ENCODE data around the gene EHMT1. TPM values are rescaled to one million over a fixed set of nuclear protein-coding genes. Genes with fewer than 3 reads are reported as not detected.

The EHMT1 gene
- polyA plus RNA-seq, 1 of the 3 experiments (the other 2 are of a cell fraction) = 39.5 TPM

- ChIA-PET CTCF (no interaction called here), POLR2A (no interaction called here)
- no peak overlapping the region for H3K4me3 ChIP-seq (ENCODE audit: low read depth in 2 of 2, low read length in 1 of 2)
- H3K4me2 ChIP-seq = no peak overlapping the region
- H3K27me3 ChIP-seq (ENCODE audit: insufficient read depth) = no peaks in the 10 kb centered on the region
- TF ChIP-seq RAD21 (IDR thresholded peaks at IDR 0.05; ENCODE audit: low read length) = no peak
- no peak for TF ChIP-seq GATA2 (CRISPR knock-in tag; IDR thresholded peaks at IDR 0.05)
- no peaks in the 10 kb centered on the region for H3K9me3 ChIP-seq
- H3K9ac ChIP-seq = no peak overlapping the region
- H3K36me3 ChIP-seq (replicated peaks in 1 of 2; ENCODE audit: control insufficient read depth in 1 of 2, insufficient read depth in 2 of 2, low read length in 1 of 2) = no peaks in the 10 kb centered on the region
- no peak for DNase-seq
- 95% methylated on average over 5 of the region's 5 CpGs for WGBS (ENCODE audit: low lambda C conversion rate)
- peaks cover 79% of the 10 kb centered on the region for H4K20me1 ChIP-seq (ENCODE audit: insufficient read depth)
- H2AFZ ChIP-seq (ENCODE audit: low read depth) = no peak overlapping the region
- no peak overlapping the region for H3K27ac ChIP-seq (ENCODE audit: low read depth in 2 of 2, low read length in 1 of 2)
- no peaks in the 10 kb centered on the region for H3K9me2 ChIP-seq
- no peaks in the 10 kb centered on the region for H3F3A ChIP-seq (replicated peaks; ENCODE audit: insufficient read depth)
- H3K4me1 ChIP-seq (ENCODE audit: control insufficient read depth in 1 of 2, insufficient read depth in 2 of 2, low read depth in 1 of 2, low read length in 1 of 2) = no peaks in the 10 kb centered on the region; a peak in 1 of 4 replicates
- H3K79me2 ChIP-seq (ENCODE audit: insufficient read depth) = peaks cover 100% of the 10 kb centered on the region
Observed at GRCh38 chr9:137645211-137645610, 26.4 kb downstream of the EHMT1 start.

DNA sequence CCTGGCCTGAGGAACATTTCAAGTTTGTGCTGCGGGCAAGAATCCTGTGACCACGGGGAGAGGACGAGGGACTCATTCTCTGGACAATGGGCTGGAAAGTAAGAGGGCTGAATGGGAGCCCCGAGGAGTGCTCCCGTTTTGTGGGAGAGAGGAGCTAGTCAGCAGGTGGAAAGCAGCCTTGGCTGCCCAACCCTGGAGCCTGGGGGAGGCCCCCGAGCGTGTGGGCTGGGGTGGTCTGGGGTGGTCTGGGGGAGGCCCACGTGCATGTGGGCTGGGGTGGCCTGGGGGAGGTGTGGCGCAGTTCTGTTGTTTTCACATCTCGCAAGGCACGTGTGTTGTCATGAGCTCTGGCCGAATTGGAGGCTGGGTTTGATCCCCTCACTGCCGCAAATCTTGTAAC lies 27.5 kb downstream of the EHMT1 start:
- no peak overlapping the region for H3K27ac ChIP-seq (ENCODE audit: low read depth in 2 of 2, low read length in 1 of 2)
- no peaks in the 10 kb centered on the region for H3K27me3 ChIP-seq (ENCODE audit: insufficient read depth)
- H3K4me2 ChIP-seq = no peak overlapping the region
- ChIA-PET CTCF (no interaction called here), POLR2A (no interaction called here)
- no peaks in the 10 kb centered on the region for H3K9me2 ChIP-seq
- H3F3A ChIP-seq (replicated peaks; ENCODE audit: insufficient read depth) = no peaks in the 10 kb centered on the region
- H4K20me1 ChIP-seq (ENCODE audit: insufficient read depth) = peaks cover 76% of the 10 kb centered on the region
- H3K9me3 ChIP-seq = no peaks in the 10 kb centered on the region
- no peak overlapping the region for H2AFZ ChIP-seq (ENCODE audit: low read depth)
- no peaks in the 10 kb centered on the region; a peak in 1 of 4 replicates for H3K4me1 ChIP-seq (ENCODE audit: control insufficient read depth in 1 of 2, insufficient read depth in 2 of 2, low read depth in 1 of 2, low read length in 1 of 2)
- DNase-seq = no peak
- TF ChIP-seq USF1 (IDR thresholded peaks at IDR 0.05; ENCODE audit: borderline replicate concordance, low read depth) (no peak), NRF1 (IDR thresholded peaks at IDR 0.05; ENCODE audit: low read depth, low read length) (no peak), EP300 (IDR thresholded peaks at IDR 0.05; ENCODE audit: borderline replicate concordance in 1 of 2, low read depth in 1 of 2, low read length in 1 of 2) (no peak), TCF12 (IDR thresholded peaks at IDR 0.05) (no peak), GABPA (IDR thresholded peaks at IDR 0.05; ENCODE audit: low read depth) (no peak), MEF2A (IDR thresholded peaks at IDR 0.05; ENCODE audit: borderline replicate concordance, low read depth) (no peak), MXI1 (IDR thresholded peaks at IDR 0.05; ENCODE audit: low read depth, low read length) (no peak), RXRA (IDR thresholded peaks at IDR 0.05; ENCODE audit: borderline replicate concordance, low read depth) (no peak), NFIC (IDR thresholded peaks at IDR 0.05; ENCODE audit: borderline replicate concordance) (no peak), GATA2 (CRISPR knock-in tag; IDR thresholded peaks at IDR 0.05) (no peak), PBX3 (IDR thresholded peaks at IDR 0.05) (no peak)
- TF ChIP-seq, protein P1, sequence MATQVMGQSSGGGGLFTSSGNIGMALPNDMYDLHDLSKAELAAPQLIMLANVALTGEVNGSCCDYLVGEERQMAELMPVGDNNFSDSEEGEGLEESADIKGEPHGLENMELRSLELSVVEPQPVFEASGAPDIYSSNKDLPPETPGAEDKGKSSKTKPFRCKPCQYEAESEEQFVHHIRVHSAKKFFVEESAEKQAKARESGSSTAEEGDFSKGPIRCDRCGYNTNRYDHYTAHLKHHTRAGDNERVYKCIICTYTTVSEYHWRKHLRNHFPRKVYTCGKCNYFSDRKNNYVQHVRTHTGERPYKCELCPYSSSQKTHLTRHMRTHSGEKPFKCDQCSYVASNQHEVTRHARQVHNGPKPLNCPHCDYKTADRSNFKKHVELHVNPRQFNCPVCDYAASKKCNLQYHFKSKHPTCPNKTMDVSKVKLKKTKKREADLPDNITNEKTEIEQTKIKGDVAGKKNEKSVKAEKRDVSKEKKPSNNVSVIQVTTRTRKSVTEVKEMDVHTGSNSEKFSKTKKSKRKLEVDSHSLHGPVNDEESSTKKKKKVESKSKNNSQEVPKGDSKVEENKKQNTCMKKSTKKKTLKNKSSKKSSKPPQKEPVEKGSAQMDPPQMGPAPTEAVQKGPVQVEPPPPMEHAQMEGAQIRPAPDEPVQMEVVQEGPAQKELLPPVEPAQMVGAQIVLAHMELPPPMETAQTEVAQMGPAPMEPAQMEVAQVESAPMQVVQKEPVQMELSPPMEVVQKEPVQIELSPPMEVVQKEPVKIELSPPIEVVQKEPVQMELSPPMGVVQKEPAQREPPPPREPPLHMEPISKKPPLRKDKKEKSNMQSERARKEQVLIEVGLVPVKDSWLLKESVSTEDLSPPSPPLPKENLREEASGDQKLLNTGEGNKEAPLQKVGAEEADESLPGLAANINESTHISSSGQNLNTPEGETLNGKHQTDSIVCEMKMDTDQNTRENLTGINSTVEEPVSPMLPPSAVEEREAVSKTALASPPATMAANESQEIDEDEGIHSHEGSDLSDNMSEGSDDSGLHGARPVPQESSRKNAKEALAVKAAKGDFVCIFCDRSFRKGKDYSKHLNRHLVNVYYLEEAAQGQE (IDR thresholded peaks at IDR 0.05; ENCODE audit: low read depth, low read length) = no peak
- TF ChIP-seq, protein P2, sequence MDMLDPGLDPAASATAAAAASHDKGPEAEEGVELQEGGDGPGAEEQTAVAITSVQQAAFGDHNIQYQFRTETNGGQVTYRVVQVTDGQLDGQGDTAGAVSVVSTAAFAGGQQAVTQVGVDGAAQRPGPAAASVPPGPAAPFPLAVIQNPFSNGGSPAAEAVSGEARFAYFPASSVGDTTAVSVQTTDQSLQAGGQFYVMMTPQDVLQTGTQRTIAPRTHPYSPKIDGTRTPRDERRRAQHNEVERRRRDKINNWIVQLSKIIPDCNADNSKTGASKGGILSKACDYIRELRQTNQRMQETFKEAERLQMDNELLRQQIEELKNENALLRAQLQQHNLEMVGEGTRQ (IDR thresholded peaks at IDR 0.05; ENCODE audit: borderline replicate concordance, low read depth, low read length) = no peak
- TF ChIP-seq, protein P3, sequence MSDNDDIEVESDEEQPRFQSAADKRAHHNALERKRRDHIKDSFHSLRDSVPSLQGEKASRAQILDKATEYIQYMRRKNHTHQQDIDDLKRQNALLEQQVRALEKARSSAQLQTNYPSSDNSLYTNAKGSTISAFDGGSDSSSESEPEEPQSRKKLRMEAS (IDR thresholded peaks at IDR 0.05; ENCODE audit: low read depth) = no peak
- H3K36me3 ChIP-seq (replicated peaks in 1 of 2; ENCODE audit: control insufficient read depth in 1 of 2, insufficient read depth in 2 of 2, low read length in 1 of 2) = peaks cover 0 to 8% of the 10 kb centered on the region in 2 experiments
- H3K4me3 ChIP-seq (ENCODE audit: low read depth in 2 of 2, low read length in 1 of 2) = no peak overlapping the region
- H3K79me2 ChIP-seq (ENCODE audit: insufficient read depth) = peaks cover 100% of the 10 kb centered on the region
- H3K9ac ChIP-seq = no peak overlapping the region
- WGBS (ENCODE audit: low lambda C conversion rate) = 92% methylated on average over 10 of the region's 13 CpGs
